ENCODE measurements around the gene B3GNT4.
A peak's percentile ranks its signal among the peaks of the same experiment; 100 is the strongest.
"Not testable (repeated sequence)": the region's sequence is repeated elsewhere in the genome, so short reads cannot be mapped to it uniquely, and the experiment has no call there.

B3GNT4 gene

GRCh38 chr12:122192441-122192840, 11.1 kb upstream of the B3GNT4 start:
- H3K9ac ChIP-seq (ENCODE audit: low read length): no peak overlapping the region
- H3K36me3 ChIP-seq (ENCODE audit: control insufficient read depth, insufficient read depth, low read length): no peaks in the 10 kb centered on the region
- no peak overlapping the region for H3K27ac ChIP-seq (ENCODE audit: low read depth, low read length)
- H3K27me3 ChIP-seq (ENCODE audit: control insufficient read depth, insufficient read depth, low read length): no peaks in the 10 kb centered on the region
- H3K4me1 ChIP-seq (ENCODE audit: control insufficient read depth, insufficient read depth, low read length): no peaks in the 10 kb centered on the region
- no peak overlapping the region for H3K4me3 ChIP-seq (ENCODE audit: low read length)

- Histone ChIP-seq H3K4me1 (ENCODE audit: control insufficient read depth, insufficient read depth, low read length) (no peaks in the 10 kb centered on the region), H3K9ac (ENCODE audit: low read length) (no peak overlapping the region), H3K27ac (ENCODE audit: low read depth, low read length) (no peak overlapping the region), H3K36me3 (ENCODE audit: control insufficient read depth, insufficient read depth, low read length) (no peaks in the 10 kb centered on the region), H3K4me3 (ENCODE audit: low read length) (no peak overlapping the region), H3K27me3 (ENCODE audit: control insufficient read depth, insufficient read depth, low read length) (no peaks in the 10 kb centered on the region)
Observed at GRCh38 chr12:122194804-122195203, 8.7 kb upstream of the B3GNT4 start.

DNA sequence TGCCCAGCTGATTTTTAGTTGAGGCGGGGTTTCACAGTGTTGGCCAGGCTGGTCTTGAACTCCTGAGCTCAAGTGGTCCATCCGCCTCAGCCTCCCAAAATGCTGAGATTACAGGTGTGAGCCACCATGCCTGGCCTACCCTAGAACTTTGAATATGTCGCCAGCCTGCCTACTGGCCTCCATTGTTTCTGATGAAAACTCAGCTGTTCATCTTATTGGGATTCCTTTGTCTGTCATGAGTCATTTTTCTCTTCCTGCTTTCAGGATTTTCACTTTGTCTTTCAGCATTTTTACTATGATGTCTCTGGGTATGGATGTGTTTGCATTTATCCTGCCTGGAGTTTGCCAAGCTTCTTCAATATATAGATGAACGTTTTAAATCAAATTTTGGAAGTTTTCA, 8.1 kb upstream of the B3GNT4 start:
- H3K9ac ChIP-seq (ENCODE audit: low read length): no peak overlapping the region
- no peak overlapping the region for H3K4me3 ChIP-seq (ENCODE audit: low read length)
- H3K27me3 ChIP-seq (ENCODE audit: control insufficient read depth, insufficient read depth, low read length): no peaks in the 10 kb centered on the region
- H3K4me1 ChIP-seq (ENCODE audit: control insufficient read depth, insufficient read depth, low read length): no peaks in the 10 kb centered on the region
- H3K36me3 ChIP-seq (ENCODE audit: control insufficient read depth, insufficient read depth, low read length): no peaks in the 10 kb centered on the region
- no peak overlapping the region for H3K27ac ChIP-seq (ENCODE audit: low read depth, low read length)

DNA sequence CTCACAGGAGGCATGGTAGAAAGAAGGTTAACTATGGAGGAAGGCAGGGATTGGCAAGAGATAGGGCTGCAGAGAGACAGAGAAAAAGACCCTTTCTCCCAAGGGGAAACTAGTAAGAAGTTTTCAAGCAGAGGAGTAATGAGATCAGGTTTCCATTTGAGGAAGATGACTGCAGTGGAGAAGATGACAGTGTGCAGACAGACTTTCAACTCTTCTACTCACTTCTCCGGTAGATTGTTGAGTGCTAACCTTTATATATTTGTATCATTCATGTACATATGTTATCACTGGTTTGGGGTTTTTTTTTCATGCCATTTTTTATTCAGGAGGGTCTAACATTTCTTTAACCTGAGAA, 5.9 kb upstream of the B3GNT4 start:
- no peaks in the 10 kb centered on the region for H3K36me3 ChIP-seq (ENCODE audit: control insufficient read depth, insufficient read depth, low read length)
- H3K4me1 ChIP-seq (ENCODE audit: control insufficient read depth, insufficient read depth, low read length): no peaks in the 10 kb centered on the region
- H3K9ac ChIP-seq (ENCODE audit: low read length): no peak overlapping the region
- no peak overlapping the region for H3K4me3 ChIP-seq (ENCODE audit: low read length)
- H3K27ac ChIP-seq (ENCODE audit: low read depth, low read length): no peak overlapping the region
- H3K27me3 ChIP-seq (ENCODE audit: control insufficient read depth, insufficient read depth, low read length): peaks cover 2% of the 10 kb centered on the region

- no peaks in the 10 kb centered on the region for H3K4me1 ChIP-seq (ENCODE audit: control insufficient read depth, insufficient read depth, low read length)
- no peaks in the 10 kb centered on the region for H3K36me3 ChIP-seq (ENCODE audit: control insufficient read depth, insufficient read depth, low read length)
- no peak overlapping the region for H3K27ac ChIP-seq (ENCODE audit: low read depth, low read length)
- peaks cover 7% of the 10 kb centered on the region for H3K27me3 ChIP-seq (ENCODE audit: control insufficient read depth, insufficient read depth, low read length)
- no peak overlapping the region for H3K9ac ChIP-seq (ENCODE audit: low read length)
- no peak overlapping the region for H3K4me3 ChIP-seq (ENCODE audit: low read length)
Observed at GRCh38 chr12:122199484-122200355, 3.8 kb upstream of the B3GNT4 start.

DNA sequence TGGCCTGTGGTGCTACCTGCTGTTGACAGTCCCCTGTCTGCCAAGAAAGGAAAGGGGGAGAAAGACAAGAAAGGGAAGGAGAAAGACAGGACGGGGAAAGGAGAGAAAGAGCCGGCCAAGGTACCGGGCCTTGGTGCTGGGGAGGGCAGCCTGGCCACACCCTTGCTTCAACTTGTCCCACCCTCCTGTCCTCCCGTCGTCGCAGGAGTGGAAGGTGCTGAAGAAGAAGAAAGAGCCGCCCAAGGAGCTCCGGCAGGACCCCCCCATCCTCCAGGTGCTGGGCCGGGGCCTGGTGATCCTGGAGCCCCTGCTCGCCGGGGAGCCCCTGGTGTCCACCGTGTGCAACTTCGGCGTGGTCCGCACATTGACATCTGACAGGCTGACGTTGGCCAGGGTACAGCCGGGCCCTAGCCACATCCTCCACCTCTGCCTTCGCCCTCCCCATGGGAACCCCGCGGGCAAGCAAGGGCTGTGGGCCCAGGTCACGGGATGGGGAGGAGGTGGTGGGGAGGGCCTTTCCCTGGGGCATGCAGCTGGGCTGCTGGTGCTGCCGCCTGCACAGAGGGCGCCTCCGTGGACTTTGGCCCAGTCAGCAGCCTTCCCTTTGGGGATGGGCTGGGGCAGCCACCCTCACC, 2.9 kb upstream of the B3GNT4 start:
- Histone ChIP-seq H3K36me3 (ENCODE audit: control insufficient read depth, insufficient read depth, low read length) (no peaks in the 10 kb centered on the region), H3K27me3 (ENCODE audit: control insufficient read depth, insufficient read depth, low read length) (peaks cover 7% of the 10 kb centered on the region), H3K27ac (ENCODE audit: low read depth, low read length) (no peak overlapping the region), H3K4me1 (ENCODE audit: control insufficient read depth, insufficient read depth, low read length) (no peaks in the 10 kb centered on the region), H3K9ac (ENCODE audit: low read length) (no peak overlapping the region), H3K4me3 (ENCODE audit: low read length) (no peak overlapping the region)

DNA sequence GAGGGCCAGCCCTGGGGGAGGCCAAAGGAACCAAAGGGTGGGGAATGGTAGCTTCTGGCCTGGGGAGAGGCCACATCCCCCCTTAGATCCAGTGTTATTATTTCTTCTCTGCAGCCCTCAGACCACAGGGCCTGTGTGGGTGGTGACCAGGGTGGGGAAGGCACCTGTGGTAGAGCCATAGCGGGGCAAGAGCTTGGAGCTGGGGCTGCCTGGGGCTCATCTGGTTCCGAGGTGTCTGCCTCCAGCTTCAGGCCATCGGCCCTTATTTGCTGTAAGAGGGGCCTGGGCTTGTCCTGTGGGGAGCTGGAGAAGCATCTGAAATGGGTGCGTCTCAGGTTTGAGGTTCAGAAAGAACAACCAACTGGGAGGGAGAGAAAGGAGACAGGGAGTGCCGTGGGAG, 2.1 kb upstream of the B3GNT4 start:
- Histone ChIP-seq H3K27me3 (ENCODE audit: control insufficient read depth, insufficient read depth, low read length) (peaks cover 10% of the 10 kb centered on the region), H3K27ac (ENCODE audit: low read depth, low read length) (no peak overlapping the region), H3K9ac (ENCODE audit: low read length) (no peak overlapping the region), H3K36me3 (ENCODE audit: control insufficient read depth, insufficient read depth, low read length) (no peaks in the 10 kb centered on the region), H3K4me3 (ENCODE audit: low read length) (no peak overlapping the region), H3K4me1 (ENCODE audit: control insufficient read depth, insufficient read depth, low read length) (no peaks in the 10 kb centered on the region)

DNA sequence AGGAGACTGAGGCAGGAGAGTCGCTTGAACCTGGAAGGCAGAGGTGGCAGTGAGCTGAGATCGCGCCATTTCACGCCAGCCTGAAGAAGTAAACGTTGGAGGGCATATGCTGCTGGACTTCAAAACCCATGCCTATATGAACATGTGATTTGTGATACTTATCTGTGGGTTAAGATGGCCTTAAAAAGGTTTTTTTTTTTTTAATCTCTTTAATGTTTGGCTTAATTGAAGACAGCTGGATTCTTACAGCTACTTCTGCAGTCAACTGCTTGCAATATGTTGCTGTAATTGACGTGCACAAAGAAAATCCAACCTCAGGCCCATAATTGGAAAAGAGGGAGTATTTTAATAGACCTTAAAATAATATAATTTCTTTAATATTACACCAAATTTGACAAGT, 1.5 kb upstream of the B3GNT4 start:
- H3K27me3 ChIP-seq (ENCODE audit: control insufficient read depth, insufficient read depth, low read length): peaks cover 10% of the 10 kb centered on the region
- no peaks in the 10 kb centered on the region for H3K36me3 ChIP-seq (ENCODE audit: control insufficient read depth, insufficient read depth, low read length)
- H3K4me1 ChIP-seq (ENCODE audit: control insufficient read depth, insufficient read depth, low read length): no peaks in the 10 kb centered on the region
- H3K4me3 ChIP-seq (ENCODE audit: low read length): no peak overlapping the region
- no peak overlapping the region for H3K27ac ChIP-seq (ENCODE audit: low read depth, low read length)
- no peak overlapping the region for H3K9ac ChIP-seq (ENCODE audit: low read length)

DNA sequence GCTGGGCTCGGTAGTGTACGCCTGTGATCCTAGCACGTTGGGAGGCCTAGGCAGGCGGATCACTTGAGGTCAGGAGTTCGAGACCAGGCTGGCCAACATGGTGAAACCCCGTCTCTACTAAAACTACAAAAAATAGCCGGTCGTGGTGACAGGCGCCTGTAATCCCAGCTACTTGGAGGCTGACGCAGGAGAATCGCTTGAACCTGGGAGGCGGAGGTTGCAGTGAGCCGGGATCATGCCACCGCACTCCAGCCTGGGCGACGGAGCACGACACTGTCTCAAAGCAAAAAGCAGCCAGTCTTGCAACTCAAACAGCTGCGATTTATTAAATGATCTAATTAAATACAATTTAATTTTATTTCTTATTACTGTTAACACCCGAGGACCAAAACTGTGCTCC, 698 bp upstream of the B3GNT4 start:
- not testable (repeated sequence) for H3K27me3 ChIP-seq (ENCODE audit: control insufficient read depth, insufficient read depth, low read length)

GRCh38 chr12:122204167-122205052, 901 bp downstream of the B3GNT4 start:
- Histone ChIP-seq H3K9ac (ENCODE audit: low read length) (no peak overlapping the region), H3K36me3 (ENCODE audit: control insufficient read depth, insufficient read depth, low read length) (peaks cover 14% of the 10 kb centered on the region), H3K27me3 (ENCODE audit: control insufficient read depth, insufficient read depth, low read length) (peaks cover 10% of the 10 kb centered on the region), H3K4me1 (ENCODE audit: control insufficient read depth, insufficient read depth, low read length) (no peaks in the 10 kb centered on the region), H3K4me3 (ENCODE audit: low read length) (peak overlapping the region; percentile 69), H3K27ac (ENCODE audit: low read depth, low read length) (no peak overlapping the region)

More for the DNA sequence above, 698 bp upstream of the B3GNT4 start:
- not testable (repeated sequence) for H3K4me1 ChIP-seq (ENCODE audit: control insufficient read depth, insufficient read depth, low read length); H3K9ac ChIP-seq (ENCODE audit: low read length); H3K27ac ChIP-seq (ENCODE audit: low read depth, low read length); H3K36me3 ChIP-seq (ENCODE audit: control insufficient read depth, insufficient read depth, low read length)
- H3K4me3 ChIP-seq (ENCODE audit: low read length): peak overlapping the region; percentile 69

DNA sequence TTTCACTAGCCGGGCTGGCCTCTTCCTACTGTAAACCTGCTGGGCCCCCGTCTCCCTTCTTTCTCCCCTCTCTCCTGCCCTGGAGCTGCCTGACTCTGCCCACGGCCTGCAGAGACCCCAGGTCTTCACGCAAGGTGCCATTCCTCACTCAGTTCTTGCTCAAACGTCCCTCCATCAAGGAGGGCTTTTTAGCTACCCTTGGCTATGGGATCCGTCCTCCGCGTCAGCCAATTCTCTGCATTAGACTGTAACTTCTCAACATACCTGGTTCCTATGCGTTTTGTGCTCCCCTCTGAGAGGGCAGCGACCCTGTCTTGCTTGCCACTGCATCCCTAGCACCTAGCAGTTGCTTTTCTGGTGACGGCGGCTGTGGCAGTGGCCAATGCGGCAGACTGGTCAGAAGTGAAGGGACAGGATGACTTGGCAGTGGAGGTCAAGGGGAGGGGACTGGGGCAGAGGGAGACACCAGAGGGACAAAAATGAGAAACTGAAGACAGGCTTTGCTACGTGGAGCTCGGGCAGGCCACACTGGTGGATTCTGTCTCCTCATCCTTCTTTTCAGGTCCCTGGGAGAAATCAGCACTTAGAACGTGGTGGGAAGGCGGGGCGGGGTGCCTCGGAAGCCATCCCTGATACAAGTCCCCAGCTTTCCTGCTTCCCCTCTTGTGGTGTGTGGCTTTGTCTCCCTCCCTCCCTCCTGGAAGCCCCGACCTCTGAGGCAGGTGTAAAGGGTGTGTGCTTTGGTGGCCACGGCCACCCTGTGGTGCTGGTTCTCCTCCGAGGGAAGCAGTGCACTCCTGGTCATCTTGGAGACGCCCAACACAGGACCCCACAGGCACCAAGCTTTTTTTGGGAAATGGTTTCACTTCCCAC, 1.8 kb downstream of the B3GNT4 start:
- Histone ChIP-seq H3K27me3 (ENCODE audit: control insufficient read depth, insufficient read depth, low read length) (peaks cover 10% of the 10 kb centered on the region), H3K36me3 (ENCODE audit: control insufficient read depth, insufficient read depth, low read length) (peaks cover 14% of the 10 kb centered on the region), H3K9ac (ENCODE audit: low read length) (no peak overlapping the region), H3K4me3 (ENCODE audit: low read length) (no peak overlapping the region), H3K4me1 (ENCODE audit: control insufficient read depth, insufficient read depth, low read length) (no peaks in the 10 kb centered on the region), H3K27ac (ENCODE audit: low read depth, low read length) (no peak overlapping the region)

Measured in rectal smooth muscle tissue (tissue), 1 donor.